Activated naive CD8-positive, alpha-beta T cell treated with anti-CD3 and anti-CD28 coated beads, Interleukin-2, amount 50 U/mL, for 24 hours (primary cell): ENCODE data around the gene COL15A1.

Source experiments
- ATAC-seq: fragments of 150-1000 bp; cut with Tn5 transposase; one replicate; pipeline ENCODE4 v1.10.0; 2021
- DNase-seq: peaks from one replicate; pipeline ENCODE4 v3.0.0; 2021
- H3K27ac Mint-ChIP-seq: one replicate; pipeline ENCODE4 v1.8.0; 2021; ENCODE audit warnings: mild to moderate bottlenecking, mixed read lengths
- H3K27me3 Mint-ChIP-seq: one replicate; pipeline ENCODE4 v1.8.0; 2021; ENCODE audit warnings: mixed read lengths
- H3K36me3 Mint-ChIP-seq: one replicate; pipeline ENCODE4 v1.8.0; 2021; ENCODE audit warnings: low read depth, mixed read lengths
- H3K4me1 Mint-ChIP-seq: one replicate; pipeline ENCODE4 v1.8.0; 2021; ENCODE audit warnings: mixed read lengths
- H3K4me3 Mint-ChIP-seq: one replicate; pipeline ENCODE4 v1.8.0; 2021; ENCODE audit warnings: mild to moderate bottlenecking, moderate library complexity, mixed read lengths
- H3K9me3 Mint-ChIP-seq: one replicate; pipeline ENCODE4 v1.8.0; 2021; ENCODE audit warnings: mixed read lengths

COL15A1 gene

GRCh38 chr9:99024959-99025358 lies 81.3 kb downstream of the COL15A1 start:
- no peaks in the 10 kb centered on the region for H3K27me3 Mint-ChIP-seq
- H3K27ac Mint-ChIP-seq, result no peak overlapping the region
- peaks cover 15% of the 10 kb centered on the region for H3K4me1 Mint-ChIP-seq
- ATAC-seq (no peak), DNase-seq (no peak)
- H3K9me3 Mint-ChIP-seq, result no peaks in the 10 kb centered on the region
- H3K36me3 Mint-ChIP-seq, result no peaks in the 10 kb centered on the region
- no peak overlapping the region for H3K4me3 Mint-ChIP-seq

GRCh38 chr9:99025616-99026270 lies 82.0 kb downstream of the COL15A1 start:
- Mint-ChIP-seq H3K27ac (no peak overlapping the region), H3K4me3 (no peak overlapping the region), H3K27me3 (no peaks in the 10 kb centered on the region), H3K36me3 (no peaks in the 10 kb centered on the region), H3K4me1 (peaks cover 19% of the 10 kb centered on the region), H3K9me3 (no peaks in the 10 kb centered on the region)
- ATAC-seq, result no peak
- no peak for DNase-seq

GRCh38 chr9:99026271-99026955 lies 82.7 kb downstream of the COL15A1 start:
- DNase-seq (no peak), ATAC-seq (no peak)
- H3K27me3 Mint-ChIP-seq, result no peaks in the 10 kb centered on the region
- no peak overlapping the region for H3K4me3 Mint-ChIP-seq
- no peaks in the 10 kb centered on the region for H3K9me3 Mint-ChIP-seq
- H3K27ac Mint-ChIP-seq, result no peak overlapping the region
- H3K4me1 Mint-ChIP-seq, result peaks cover 19% of the 10 kb centered on the region
- no peaks in the 10 kb centered on the region for H3K36me3 Mint-ChIP-seq

GRCh38 chr9:99026956-99027298 lies 83.2 kb downstream of the COL15A1 start:
- no peak overlapping the region for H3K27ac Mint-ChIP-seq
- peaks cover 19% of the 10 kb centered on the region for H3K4me1 Mint-ChIP-seq
- DNase-seq (no peak), ATAC-seq (no peak)
- H3K4me3 Mint-ChIP-seq, result no peak overlapping the region
- no peaks in the 10 kb centered on the region for H3K9me3 Mint-ChIP-seq
- H3K27me3 Mint-ChIP-seq, result no peaks in the 10 kb centered on the region
- no peaks in the 10 kb centered on the region for H3K36me3 Mint-ChIP-seq

GRCh38 chr9:99027443-99027842 lies 83.7 kb downstream of the COL15A1 start:
- H3K4me1 Mint-ChIP-seq, result peaks cover 19% of the 10 kb centered on the region
- no peak overlapping the region for H3K4me3 Mint-ChIP-seq
- no peak for DNase-seq
- ATAC-seq, result no peak
- H3K36me3 Mint-ChIP-seq, result no peaks in the 10 kb centered on the region
- no peaks in the 10 kb centered on the region for H3K27me3 Mint-ChIP-seq
- H3K9me3 Mint-ChIP-seq, result no peaks in the 10 kb centered on the region
- H3K27ac Mint-ChIP-seq, result no peak overlapping the region

GRCh38 chr9:99029083-99029645 lies 85.5 kb downstream of the COL15A1 start:
- DNase-seq (no peak), ATAC-seq (no peak)
- Mint-ChIP-seq H3K4me3 (no peak overlapping the region), H3K9me3 (no peaks in the 10 kb centered on the region), H3K27ac (no peak overlapping the region), H3K36me3 (no peaks in the 10 kb centered on the region), H3K4me1 (peaks cover 20% of the 10 kb centered on the region), H3K27me3 (no peaks in the 10 kb centered on the region)

GRCh38 chr9:99030092-99030511 lies 86.4 kb downstream of the COL15A1 start:
- no peaks in the 10 kb centered on the region for H3K27me3 Mint-ChIP-seq
- no peak for ATAC-seq
- DNase-seq, result no peak
- no peak overlapping the region for H3K4me3 Mint-ChIP-seq
- peaks cover 22% of the 10 kb centered on the region for H3K4me1 Mint-ChIP-seq
- H3K27ac Mint-ChIP-seq, result no peak overlapping the region
- H3K36me3 Mint-ChIP-seq, result no peaks in the 10 kb centered on the region
- no peaks in the 10 kb centered on the region for H3K9me3 Mint-ChIP-seq

- no peak overlapping the region for H3K27ac Mint-ChIP-seq
- no peaks in the 10 kb centered on the region for H3K27me3 Mint-ChIP-seq
- no peaks in the 10 kb centered on the region for H3K9me3 Mint-ChIP-seq
Measured at GRCh38 chr9:99030610-99031109, 87.0 kb downstream of the COL15A1 start.

GRCh38 chr9:99031319-99031718 lies 87.6 kb downstream of the COL15A1 start:
- H3K9me3 Mint-ChIP-seq, result no peaks in the 10 kb centered on the region
- no peak overlapping the region for H3K27ac Mint-ChIP-seq
- no peaks in the 10 kb centered on the region for H3K36me3 Mint-ChIP-seq
- ATAC-seq (no peak), DNase-seq (no peak)
- peaks cover 29% of the 10 kb centered on the region for H3K4me1 Mint-ChIP-seq
- H3K27me3 Mint-ChIP-seq, result no peaks in the 10 kb centered on the region
- H3K4me3 Mint-ChIP-seq, result no peak overlapping the region

More at GRCh38 chr9:99030610-99031109, 87.0 kb downstream of the COL15A1 start:
- ATAC-seq (no peak), DNase-seq (no peak)
- Mint-ChIP-seq H3K4me1 (peaks cover 26% of the 10 kb centered on the region), H3K36me3 (no peaks in the 10 kb centered on the region), H3K4me3 (no peak overlapping the region)

- ATAC-seq (no peak), DNase-seq (no peak)
- H3K36me3 Mint-ChIP-seq, result no peaks in the 10 kb centered on the region
- no peak overlapping the region for H3K4me3 Mint-ChIP-seq
- H3K4me1 Mint-ChIP-seq, result peaks cover 23% of the 10 kb centered on the region
- H3K9me3 Mint-ChIP-seq, result no peaks in the 10 kb centered on the region
- H3K27me3 Mint-ChIP-seq, result no peaks in the 10 kb centered on the region
- no peak overlapping the region for H3K27ac Mint-ChIP-seq
Measured at GRCh38 chr9:99031994-99032393, 88.3 kb downstream of the COL15A1 start.

- Mint-ChIP-seq H3K36me3 (no peaks in the 10 kb centered on the region), H3K9me3 (no peaks in the 10 kb centered on the region), H3K4me1 (peaks cover 14% of the 10 kb centered on the region), H3K27ac (no peak overlapping the region), H3K4me3 (no peak overlapping the region), H3K27me3 (no peaks in the 10 kb centered on the region)
- ATAC-seq (no peak), DNase-seq (no peak)
Measured at GRCh38 chr9:99034149-99034548, 90.4 kb downstream of the COL15A1 start.

GRCh38 chr9:99035313-99035712 lies 91.6 kb downstream of the COL15A1 start:
- H3K27ac Mint-ChIP-seq, result no peak overlapping the region
- ATAC-seq, result no peak
- H3K4me1 Mint-ChIP-seq, result peaks cover 17% of the 10 kb centered on the region

GRCh38 chr9:99037769-99038483 lies 94.2 kb downstream of the COL15A1 start:
- ATAC-seq (no peak), DNase-seq (no peak)
- Mint-ChIP-seq H3K27me3 (no peaks in the 10 kb centered on the region), H3K4me1 (peaks cover 23% of the 10 kb centered on the region), H3K27ac (no peak overlapping the region), H3K9me3 (no peaks in the 10 kb centered on the region), H3K4me3 (no peak overlapping the region), H3K36me3 (no peaks in the 10 kb centered on the region)

More at GRCh38 chr9:99035313-99035712, 91.6 kb downstream of the COL15A1 start:
- Mint-ChIP-seq H3K4me3 (no peak overlapping the region), H3K27me3 (no peaks in the 10 kb centered on the region), H3K36me3 (no peaks in the 10 kb centered on the region), H3K9me3 (no peaks in the 10 kb centered on the region)
- DNase-seq, result no peak

- ATAC-seq (no peak), DNase-seq (no peak)
- no peaks in the 10 kb centered on the region for H3K27me3 Mint-ChIP-seq
- H3K4me3 Mint-ChIP-seq, result no peak overlapping the region
- no peaks in the 10 kb centered on the region for H3K36me3 Mint-ChIP-seq
- H3K4me1 Mint-ChIP-seq, result peaks cover 23% of the 10 kb centered on the region
- no peak overlapping the region for H3K27ac Mint-ChIP-seq
- no peaks in the 10 kb centered on the region for H3K9me3 Mint-ChIP-seq
Measured at GRCh38 chr9:99038484-99038820, 94.7 kb downstream of the COL15A1 start.
